ENCODE measurements around the gene ASIP. TPM values are rescaled to one million over a fixed set of nuclear protein-coding genes. Genes with fewer than 3 reads are reported as not detected.

ASIP gene
- total and polyA plus RNA-seq, 2 of the 13 experiments (the other 11 are each of a cell fraction or from before 2014, with no cell fraction given), result not detected

DNA sequence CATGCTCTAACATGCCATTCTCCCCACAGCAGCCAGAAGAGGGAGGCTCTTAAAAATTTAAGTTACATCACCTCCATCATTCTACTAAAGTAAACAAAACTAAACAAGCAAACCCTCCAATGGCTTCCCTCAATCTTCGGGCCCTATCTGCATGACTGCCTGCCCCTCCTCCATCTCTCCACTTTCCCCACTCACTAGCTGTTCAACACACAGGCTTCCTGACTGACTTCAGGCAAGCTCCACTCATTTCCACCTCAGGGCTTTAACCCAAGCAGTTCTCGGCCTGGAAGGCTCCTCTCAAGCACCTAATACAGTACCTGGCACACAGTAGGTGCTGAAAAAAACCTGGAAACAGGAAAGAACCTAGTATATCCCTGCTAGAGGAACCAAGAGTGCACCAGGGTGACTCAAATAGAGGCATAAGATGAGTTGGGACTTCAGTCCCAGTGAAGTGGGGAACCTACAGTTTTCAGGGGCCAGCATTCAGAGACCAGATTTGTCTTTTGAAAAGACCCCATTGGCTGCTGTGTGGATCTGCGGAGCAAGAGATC is 59.1 kb downstream of the ASIP start (continued):
- TF ChIP-seq, protein P1, sequence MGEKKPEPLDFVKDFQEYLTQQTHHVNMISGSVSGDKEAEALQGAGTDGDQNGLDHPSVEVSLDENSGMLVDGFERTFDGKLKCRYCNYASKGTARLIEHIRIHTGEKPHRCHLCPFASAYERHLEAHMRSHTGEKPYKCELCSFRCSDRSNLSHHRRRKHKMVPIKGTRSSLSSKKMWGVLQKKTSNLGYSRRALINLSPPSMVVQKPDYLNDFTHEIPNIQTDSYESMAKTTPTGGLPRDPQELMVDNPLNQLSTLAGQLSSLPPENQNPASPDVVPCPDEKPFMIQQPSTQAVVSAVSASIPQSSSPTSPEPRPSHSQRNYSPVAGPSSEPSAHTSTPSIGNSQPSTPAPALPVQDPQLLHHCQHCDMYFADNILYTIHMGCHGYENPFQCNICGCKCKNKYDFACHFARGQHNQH (CRISPR knock-in tag; IDR thresholded peaks at IDR 0.05), result 0 out of 2 replicates have a peak, but pooled peaks have one; percentile 16
- TF ChIP-seq NCOR1 (IDR thresholded peaks at IDR 0.05; ENCODE audit: borderline replicate concordance, low read length) (no peak), ZNF549 (CRISPR knock-in tag; IDR thresholded peaks at IDR 0.05) (no peak), RCOR2 (CRISPR knock-in tag; IDR thresholded peaks at IDR 0.05) (0 out of 2 replicates have a peak, but pooled peaks have one; percentile 12), EP300 (IDR thresholded peaks at IDR 0.05; ENCODE audit: low read depth in 2 of 2, low read length in 2 of 2) (no peak), EP300 (CRISPR knock-in tag; IDR thresholded peaks at IDR 0.05; ENCODE audit: borderline replicate concordance) (no peak), KMT2B (CRISPR knock-in tag; IDR thresholded peaks at IDR 0.05) (no peak), NR2F2 (IDR thresholded peaks at IDR 0.05; ENCODE audit: borderline replicate concordance, low read depth) (no peak), GABPA (IDR thresholded peaks at IDR 0.05; ENCODE audit: low read depth, low read length) (no peak), GABPA (CRISPR knock-in tag; IDR thresholded peaks at IDR 0.05; ENCODE audit: low read depth) (no peak), ZNF260 (CRISPR knock-in tag; IDR thresholded peaks at IDR 0.05; ENCODE audit: borderline replicate concordance, low read depth) (no peak), NFKB2 (CRISPR knock-in tag; IDR thresholded peaks at IDR 0.05; ENCODE audit: borderline replicate concordance) (no peak), ESRRA (CRISPR knock-in tag; IDR thresholded peaks at IDR 0.05; ENCODE audit: low read depth) (no peak; the same call in 1 of the 2 replicates), THYN1 (CRISPR knock-in tag; IDR thresholded peaks at IDR 0.05; ENCODE audit: borderline replicate concordance, low read depth) (no peak), HDAC6 (IDR thresholded peaks at IDR 0.05; ENCODE audit: low read depth, low read length) (no peak)
- TF ChIP-seq, protein P2, sequence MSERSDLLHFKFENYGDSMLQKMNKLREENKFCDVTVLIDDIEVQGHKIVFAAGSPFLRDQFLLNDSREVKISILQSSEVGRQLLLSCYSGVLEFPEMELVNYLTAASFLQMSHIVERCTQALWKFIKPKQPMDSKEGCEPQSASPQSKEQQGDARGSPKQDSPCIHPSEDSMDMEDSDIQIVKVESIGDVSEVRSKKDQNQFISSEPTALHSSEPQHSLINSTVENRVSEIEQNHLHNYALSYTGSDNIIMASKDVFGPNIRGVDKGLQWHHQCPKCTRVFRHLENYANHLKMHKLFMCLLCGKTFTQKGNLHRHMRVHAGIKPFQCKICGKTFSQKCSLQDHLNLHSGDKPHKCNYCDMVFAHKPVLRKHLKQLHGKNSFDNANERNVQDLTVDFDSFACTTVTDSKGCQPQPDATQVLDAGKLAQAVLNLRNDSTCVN (CRISPR knock-in tag; IDR thresholded peaks at IDR 0.05; ENCODE audit: borderline replicate concordance), result no peak
- TF ChIP-seq, protein P3, sequence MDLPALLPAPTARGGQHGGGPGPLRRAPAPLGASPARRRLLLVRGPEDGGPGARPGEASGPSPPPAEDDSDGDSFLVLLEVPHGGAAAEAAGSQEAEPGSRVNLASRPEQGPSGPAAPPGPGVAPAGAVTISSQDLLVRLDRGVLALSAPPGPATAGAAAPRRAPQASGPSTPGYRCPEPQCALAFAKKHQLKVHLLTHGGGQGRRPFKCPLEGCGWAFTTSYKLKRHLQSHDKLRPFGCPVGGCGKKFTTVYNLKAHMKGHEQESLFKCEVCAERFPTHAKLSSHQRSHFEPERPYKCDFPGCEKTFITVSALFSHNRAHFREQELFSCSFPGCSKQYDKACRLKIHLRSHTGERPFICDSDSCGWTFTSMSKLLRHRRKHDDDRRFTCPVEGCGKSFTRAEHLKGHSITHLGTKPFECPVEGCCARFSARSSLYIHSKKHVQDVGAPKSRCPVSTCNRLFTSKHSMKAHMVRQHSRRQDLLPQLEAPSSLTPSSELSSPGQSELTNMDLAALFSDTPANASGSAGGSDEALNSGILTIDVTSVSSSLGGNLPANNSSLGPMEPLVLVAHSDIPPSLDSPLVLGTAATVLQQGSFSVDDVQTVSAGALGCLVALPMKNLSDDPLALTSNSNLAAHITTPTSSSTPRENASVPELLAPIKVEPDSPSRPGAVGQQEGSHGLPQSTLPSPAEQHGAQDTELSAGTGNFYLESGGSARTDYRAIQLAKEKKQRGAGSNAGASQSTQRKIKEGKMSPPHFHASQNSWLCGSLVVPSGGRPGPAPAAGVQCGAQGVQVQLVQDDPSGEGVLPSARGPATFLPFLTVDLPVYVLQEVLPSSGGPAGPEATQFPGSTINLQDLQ (CRISPR knock-in tag; IDR thresholded peaks at IDR 0.05), result 0 out of 2 replicates have a peak, but pooled peaks have one; percentile 36
- TF ChIP-seq, protein P4, sequence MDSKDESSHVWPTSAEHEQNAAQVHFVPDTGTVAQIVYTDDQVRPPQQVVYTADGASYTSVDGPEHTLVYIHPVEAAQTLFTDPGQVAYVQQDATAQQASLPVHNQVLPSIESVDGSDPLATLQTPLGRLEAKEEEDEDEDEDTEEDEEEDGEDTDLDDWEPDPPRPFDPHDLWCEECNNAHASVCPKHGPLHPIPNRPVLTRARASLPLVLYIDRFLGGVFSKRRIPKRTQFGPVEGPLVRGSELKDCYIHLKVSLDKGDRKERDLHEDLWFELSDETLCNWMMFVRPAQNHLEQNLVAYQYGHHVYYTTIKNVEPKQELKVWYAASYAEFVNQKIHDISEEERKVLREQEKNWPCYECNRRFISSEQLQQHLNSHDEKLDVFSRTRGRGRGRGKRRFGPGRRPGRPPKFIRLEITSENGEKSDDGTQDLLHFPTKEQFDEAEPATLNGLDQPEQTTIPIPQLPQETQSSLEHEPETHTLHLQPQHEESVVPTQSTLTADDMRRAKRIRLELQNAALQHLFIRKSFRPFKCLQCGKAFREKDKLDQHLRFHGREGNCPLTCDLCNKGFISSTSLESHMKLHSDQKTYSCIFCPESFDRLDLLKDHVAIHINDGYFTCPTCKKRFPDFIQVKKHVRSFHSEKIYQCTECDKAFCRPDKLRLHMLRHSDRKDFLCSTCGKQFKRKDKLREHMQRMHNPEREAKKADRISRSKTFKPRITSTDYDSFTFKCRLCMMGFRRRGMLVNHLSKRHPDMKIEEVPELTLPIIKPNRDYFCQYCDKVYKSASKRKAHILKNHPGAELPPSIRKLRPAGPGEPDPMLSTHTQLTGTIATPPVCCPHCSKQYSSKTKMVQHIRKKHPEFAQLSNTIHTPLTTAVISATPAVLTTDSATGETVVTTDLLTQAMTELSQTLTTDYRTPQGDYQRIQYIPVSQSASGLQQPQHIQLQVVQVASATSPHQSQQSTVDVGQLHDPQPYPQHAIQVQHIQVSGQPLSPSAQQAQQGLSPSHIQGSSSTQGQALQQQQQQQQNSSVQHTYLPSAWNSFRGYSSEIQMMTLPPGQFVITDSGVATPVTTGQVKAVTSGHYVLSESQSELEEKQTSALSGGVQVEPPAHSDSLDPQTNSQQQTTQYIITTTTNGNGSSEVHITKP (CRISPR knock-in tag; IDR thresholded peaks at IDR 0.05; ENCODE audit: low read depth), result no peak
- TF ChIP-seq, protein P5, sequence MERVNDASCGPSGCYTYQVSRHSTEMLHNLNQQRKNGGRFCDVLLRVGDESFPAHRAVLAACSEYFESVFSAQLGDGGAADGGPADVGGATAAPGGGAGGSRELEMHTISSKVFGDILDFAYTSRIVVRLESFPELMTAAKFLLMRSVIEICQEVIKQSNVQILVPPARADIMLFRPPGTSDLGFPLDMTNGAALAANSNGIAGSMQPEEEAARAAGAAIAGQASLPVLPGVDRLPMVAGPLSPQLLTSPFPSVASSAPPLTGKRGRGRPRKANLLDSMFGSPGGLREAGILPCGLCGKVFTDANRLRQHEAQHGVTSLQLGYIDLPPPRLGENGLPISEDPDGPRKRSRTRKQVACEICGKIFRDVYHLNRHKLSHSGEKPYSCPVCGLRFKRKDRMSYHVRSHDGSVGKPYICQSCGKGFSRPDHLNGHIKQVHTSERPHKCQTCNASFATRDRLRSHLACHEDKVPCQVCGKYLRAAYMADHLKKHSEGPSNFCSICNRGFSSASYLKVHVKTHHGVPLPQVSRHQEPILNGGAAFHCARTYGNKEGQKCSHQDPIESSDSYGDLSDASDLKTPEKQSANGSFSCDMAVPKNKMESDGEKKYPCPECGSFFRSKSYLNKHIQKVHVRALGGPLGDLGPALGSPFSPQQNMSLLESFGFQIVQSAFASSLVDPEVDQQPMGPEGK (CRISPR knock-in tag; IDR thresholded peaks at IDR 0.05), result 0 out of 2 replicates have a peak, but pooled peaks have one; percentile 32

Data from HepG2 (cell line).